SK-N-DZ (cell line): Measurements from ENCODE around the gene ITPKB.
"Not testable (repeated sequence)": the region's sequence is repeated elsewhere in the genome, so short reads cannot be mapped to it uniquely, and the experiment has no call there.

Source experiments
- DNase-seq: peaks from one replicate; pipeline ENCODE4 v3.0.0-alpha.2; 2015; ENCODE audit warnings: low spot score

ITPKB gene

DNA sequence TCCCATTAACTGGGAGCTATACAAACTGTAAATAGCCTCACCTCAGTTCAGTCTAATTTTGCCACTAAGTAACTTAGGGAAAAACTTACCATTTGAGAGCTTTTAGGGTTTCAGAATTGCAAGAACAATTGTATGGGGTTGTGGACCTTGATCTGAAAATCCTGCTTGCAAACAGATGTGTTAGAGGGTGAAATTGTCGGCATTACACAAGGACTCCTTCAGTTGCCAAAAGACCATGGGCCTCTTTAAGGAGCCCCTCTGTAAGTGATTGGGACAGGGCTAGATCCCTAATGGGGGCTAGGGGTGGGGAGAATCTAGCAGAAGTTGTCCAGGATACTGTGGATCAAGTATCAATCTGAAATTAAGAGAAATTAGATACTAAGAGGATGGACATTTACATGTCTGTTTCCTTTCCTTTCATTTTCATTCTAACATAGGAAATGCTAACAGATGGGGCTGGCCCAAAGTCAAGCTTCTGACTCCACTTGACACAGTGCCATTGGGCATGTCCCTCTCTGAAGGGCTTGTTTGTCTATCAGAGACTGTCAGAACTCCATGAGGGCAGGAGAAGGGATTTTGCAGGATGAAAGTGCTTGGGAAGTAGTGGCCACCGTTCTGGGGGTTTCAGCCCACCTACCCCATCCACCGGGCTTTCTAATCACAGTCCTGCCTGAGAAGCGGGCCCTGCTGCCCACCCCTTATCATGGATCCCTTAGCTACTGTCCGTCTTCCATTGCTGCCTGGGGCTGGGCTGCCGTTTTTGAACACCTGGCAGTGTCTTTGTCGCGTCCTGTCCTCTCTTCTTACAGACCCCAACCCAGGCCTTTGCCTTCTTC is 135.8 kb downstream of the ITPKB start:
- DNase-seq, result no peak

DNA sequence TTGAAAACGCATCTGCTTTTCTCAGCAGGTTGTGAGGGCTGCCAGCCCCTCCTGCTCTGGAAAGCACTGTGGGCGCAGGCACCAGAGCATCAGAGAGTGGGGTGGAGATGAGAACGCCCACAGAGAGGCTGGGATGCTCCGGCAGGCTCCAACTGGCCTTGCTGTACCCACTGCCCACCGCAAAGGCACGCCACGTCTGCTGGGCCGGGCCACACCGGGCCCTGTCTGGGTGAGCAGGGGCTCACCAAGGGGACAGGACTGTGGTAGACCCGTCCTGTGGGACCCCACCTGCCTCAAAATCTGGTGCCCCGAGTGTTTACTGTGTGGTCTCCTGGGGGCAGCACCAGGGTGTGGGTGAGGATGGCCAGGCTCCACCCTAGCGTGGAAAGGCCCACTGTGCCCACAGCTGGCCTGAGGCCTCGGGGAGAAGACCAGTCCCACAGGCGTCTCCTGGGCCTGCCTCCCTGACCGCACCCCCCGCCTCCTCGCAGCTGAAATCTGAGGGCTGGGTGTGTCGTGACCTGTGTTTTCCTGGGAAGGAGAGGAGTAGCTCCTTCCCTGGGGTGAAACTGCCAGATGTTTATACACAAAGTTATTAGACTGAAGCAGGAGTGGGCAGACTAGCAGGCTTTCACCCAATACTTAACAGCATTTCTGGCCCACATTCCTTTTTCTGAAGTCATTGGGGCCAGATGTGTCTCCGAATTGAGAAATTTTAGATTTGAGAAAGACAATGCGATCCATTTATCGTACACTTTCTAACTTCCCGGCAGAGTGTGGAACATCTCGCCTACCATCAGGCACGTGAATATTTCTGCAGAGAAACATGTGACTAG is 136.7 kb downstream of the ITPKB start:
- no peak for DNase-seq

DNA sequence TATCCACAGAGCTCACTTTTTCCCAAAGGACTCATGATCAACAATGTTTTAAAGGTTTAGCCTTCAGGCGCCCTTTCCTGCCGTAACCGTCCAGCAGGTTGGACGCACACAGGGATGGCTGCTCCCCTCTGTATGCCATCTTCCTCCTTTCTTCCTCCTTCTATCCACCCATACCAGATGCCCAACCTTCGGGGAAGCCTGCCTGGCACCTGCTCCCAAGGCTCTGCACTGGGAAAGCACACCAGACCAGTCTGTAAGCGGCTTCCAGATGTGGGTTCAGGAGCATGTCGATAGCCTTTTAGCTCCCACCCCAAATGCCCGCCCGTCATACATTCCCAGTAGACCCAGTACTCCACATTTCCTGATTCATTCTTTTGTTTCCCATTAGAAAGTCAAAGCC is 137.6 kb downstream of the ITPKB start:
- DNase-seq, result no peak

DNA sequence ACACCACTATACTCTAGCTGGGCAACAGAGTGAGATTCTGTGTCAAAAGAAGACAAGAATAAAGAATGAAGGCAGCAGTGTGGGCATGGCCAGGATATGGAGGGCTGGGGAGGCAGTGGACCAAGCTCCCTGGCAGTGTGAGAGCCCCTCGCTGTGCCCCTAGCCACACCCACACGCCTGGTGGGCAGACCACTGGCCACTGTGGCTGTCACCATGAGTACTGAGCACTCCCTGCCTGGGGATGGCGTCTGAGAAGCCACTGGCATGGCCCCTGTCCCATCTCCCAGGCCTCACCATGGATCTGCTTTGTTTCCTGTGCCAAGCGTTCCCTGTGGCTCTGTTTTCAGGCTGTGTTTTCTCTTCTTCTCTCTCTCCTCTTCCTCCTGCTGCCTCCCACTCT is 138.8 kb downstream of the ITPKB start:
- no peak for DNase-seq

DNA sequence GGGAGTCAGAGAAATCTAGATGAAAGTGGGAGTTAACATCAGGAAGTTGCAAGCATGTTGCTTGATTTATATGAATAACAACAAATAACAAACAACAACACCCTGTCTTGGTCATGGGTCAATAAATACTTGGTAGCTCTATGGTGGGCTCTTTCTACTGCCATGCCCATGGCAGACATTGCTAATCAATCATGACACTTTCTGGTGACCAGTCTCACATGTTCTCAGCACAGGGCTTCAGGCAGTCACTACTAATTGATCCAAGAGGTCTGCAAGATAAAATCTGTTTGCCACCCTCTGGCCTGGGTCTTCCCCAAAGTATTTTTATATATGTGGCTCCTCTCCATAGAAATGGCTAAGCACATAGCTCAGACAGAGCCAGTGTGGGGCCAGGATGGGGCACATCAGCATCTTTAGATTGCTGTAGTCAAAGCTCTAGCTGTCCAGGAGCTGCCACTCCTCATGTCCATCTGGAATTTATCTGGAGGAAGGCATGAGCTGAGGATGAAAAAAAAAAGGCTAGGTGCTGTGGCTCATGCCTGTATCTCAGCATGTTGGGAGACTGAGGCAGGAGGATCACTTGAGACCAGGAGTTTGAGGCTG is 139.3 kb downstream of the ITPKB start:
- no peak for DNase-seq

DNA sequence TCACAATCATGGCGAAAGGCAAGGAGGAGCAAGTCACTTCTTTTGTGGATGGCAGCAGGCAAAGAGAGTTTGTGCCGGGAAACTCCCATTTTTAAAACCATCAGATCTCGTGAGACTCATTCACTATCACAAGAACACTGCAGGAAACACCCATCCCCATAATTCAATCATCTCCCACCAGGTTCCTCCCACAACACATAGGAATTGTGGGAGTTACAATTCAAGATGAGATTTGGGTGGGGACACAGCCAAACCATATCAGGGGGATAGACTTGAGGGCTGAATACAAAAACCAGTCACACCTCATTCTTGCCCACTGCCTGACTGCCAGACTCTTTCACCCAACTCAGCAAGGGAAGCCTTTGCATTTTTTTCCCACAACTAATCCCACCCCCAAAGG is 140.1 kb downstream of the ITPKB start:
- DNase-seq, result not testable (repeated sequence)

DNA sequence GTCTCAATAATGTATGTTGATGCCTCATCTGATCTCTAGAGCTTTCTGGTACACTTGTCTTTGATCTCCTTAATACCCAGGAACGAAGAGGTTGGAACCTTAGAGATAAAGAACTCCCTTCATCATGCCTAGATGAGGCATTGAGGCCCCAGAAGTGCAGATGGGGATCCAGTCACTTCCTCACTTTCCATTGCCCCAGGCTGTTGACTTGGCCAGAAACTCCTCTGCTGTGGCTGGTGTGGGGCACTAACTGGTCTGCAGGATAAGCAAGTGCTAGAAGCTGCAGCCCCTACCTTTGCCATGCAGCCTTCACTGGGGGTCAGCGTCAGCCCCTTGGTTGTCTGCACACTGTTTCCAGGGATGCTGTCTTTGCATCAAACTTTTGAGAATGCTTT is 140.6 kb downstream of the ITPKB start:
- no peak for DNase-seq

DNA sequence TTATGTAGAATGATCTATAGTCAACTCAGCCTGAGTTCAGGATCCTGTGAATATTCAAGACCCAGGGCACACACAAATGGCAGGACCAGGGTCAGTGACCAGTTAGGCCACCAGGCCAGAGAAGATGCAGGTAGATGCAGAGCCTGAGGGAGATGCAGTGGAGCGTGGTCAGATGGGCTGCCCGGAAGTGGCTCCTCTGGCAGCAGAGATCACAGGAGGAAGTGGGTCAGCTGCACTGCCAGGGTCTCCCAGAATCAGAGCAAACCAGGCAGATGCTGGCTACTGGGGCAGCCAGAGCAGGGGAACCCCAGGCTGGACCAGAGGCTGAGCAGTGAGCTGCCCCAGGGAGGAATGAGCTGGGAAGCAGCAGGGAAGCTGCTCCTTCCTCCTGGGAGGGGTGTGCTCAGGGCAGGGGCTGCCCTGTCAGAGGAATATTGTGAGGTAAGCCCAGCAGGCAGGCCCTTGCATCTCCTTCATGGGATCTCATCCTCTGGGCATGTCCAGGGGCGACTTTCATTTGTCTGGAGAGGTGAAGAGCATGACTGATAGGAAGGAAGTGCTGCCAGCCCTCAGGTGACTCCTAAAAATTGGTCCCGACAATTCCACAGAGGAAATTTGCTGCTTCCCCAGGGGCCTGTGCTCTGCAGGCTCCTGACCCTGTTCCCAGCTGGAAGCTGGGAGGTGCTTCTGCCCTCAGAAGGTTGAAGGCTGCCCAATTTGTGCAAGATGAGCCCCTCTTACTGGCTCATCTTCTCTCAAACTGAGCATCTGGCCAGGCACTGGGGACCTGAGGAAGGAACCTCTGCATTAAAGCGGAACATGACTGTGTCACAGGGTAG is 141.2 kb downstream of the ITPKB start:
- DNase-seq, result no peak

DNA sequence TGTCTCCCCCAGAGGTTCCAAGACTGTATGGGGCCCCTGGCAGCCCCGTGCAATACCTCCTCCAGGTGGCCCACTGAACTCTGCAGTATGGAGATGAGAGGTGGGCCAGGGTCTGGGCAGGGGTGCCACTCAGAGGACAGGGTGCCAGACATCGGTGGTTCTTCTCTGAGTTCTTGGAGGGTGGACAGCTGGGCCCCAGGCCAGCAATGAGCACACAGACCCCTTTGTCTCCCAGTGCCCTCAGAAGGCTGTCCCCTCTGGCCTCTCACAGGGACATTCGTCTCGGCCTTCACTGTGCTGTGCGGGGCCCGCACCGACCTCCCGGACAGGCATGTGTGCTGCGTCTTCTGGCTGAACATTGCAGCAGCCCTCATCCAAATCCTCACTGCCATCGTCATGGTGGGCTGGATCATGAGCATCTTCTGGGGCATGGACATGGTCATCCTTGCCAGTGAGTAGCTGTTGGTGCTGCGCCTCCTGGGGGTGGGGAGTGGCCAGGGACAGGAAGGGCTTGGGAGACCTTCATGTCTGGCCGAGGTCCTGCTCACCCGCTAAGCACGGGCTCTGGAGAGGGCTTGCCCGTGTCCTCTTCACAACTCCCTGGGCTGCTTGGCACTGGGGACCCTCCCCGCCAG is 142.4 kb downstream of the ITPKB start:
- DNase-seq, result no peak

DNA sequence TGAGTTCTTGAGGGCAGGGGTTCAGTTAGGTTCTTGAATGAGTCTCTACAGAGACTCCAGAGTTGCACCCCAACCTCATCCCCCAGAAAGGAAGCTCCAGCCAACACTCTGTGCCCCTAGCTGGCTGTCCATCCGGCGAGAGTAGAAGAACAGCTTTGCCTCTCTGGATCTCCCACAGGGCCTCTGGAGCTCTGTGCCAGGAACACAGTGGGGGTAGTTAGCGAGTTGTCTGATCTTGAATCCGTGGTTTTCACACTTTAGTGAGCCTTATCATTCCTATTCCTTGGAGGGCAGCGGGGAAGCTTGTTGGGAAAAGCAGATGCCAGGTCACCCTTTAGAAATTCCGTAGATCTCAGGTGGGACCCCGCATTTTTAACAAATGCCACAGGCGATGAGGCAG is 145.5 kb downstream of the ITPKB start:
- DNase-seq, result no peak

DNA sequence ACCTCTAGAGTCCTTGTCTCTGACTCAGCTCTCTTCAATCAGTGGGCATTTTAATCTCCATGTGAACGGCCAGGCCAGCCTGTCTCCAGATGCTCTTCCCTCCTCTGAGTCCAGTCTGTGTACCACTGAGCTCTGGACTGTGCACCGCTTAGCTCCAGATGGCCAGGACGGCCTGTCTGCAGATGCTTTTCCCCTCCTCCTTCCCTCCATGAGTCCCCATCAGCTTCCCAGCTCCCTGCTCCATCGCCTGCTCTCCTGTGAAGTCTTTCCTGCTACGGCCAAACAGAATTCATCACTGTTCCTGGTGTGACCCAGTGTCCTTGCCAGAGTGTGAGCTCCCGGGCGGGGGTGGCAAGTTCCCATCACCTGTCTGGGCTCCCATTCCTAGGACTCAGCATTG is 148.5 kb downstream of the ITPKB start:
- no peak for DNase-seq

DNA sequence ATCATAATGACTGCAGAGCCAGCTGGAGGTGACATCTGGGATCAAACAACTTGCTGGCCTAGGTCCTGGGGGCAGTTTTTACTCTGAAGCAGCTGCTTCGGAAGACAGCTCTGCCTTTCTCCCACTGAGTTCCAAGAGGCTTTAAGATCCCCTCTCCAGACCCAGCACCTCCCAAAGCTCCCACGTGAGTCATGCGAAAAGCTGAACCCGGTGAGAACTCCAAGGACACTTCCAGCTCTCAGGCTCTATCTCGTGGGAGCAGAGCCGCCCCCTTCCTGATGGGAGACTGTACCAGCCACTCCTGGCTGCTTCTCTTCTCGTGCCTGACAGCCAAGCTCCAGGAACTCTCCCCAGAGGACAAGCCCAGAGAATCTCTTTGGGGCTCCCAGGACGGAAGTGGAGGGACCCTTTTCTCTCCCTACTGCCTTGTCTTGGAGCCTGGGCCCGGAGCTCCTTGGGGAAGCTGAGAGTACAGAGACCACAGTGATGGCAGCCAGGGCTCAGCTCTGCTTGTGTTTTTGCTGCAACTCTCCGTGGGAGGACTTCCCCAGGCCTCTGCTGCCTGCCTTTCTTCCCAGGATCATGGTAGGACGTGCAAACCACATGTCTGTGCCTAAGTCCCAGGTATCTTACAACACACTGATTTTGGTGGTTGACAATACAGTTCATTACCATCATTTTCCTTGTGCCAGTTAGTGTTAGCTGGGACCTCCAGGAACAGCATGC is 149.9 kb downstream of the ITPKB start:
- no peak for DNase-seq

DNA sequence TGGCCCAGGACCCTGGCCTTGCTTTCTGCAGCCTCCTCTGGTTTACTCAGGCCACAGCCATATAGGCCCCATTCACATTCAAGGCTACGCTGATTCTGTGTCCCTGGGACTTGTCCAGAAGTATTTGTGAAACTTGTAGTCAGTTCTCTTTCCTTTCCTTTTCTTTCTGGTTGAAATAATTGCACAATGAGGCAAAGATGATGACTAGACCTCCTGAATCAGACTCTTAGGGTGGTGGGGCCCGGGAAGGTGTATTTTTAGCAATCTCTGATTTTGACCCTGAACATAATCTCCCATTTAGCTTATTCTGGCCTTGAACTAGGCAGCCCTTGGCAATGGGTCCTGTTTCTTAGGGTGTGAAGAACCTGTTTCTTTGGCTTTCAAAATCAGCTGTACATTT is 150.6 kb downstream of the ITPKB start:
- no peak for DNase-seq

DNA sequence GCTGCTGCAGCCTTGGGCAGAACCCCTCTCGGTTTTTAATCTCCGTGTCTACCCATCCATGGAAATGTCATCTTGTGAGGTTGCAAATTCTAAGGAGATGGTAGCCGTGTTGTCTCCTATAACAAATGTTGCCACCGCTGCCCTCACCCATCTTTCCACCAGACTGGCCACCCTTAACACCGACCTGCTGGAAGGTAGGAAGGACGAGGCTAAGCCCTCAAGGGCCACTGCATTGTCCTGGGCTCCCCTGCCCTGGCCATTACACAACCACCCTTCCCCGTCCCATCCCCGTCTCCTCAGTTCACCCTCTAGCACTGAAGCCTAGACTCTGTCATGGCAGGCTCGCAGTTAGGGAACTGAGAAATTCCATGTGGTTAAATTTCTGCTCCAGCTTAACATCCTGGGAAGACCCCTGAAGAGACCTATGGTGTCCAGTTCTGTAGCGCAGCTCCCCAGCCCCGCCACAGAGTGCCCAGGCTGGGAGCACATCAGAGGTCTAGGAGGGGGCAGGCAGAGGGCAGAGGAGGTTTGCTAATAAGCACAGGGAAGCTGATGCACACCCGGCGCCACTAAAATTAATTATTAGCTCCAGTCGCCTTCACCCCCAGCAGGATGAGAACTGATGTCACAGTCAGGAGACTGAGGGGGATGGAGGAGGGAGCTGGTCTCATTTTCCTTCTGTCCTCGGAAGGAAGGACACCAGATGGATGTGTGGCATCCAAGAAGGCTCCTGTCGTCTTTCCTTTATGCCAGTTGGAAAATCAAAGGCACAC is 152.2 kb downstream of the ITPKB start:
- no peak for DNase-seq

DNA sequence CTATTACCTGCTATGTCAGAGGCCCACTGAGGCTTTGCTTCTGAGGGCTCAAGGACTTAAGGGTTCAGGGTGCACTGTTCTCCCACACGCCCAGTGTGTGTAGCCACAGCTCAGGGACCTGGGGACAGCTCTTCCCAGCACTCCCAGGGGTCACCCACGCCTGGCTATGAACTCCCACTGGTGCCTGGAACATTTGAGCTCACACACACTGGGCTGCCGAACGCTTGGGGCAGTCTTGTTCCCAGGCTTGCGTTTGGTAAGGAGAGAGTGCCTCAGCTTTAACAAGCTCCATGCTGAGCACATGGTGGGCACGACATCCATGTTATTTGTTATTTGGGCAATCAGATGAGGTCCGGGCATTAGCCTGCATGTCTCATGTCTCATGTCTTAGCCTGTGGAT is 153.0 kb downstream of the ITPKB start:
- DNase-seq, result no peak

DNA sequence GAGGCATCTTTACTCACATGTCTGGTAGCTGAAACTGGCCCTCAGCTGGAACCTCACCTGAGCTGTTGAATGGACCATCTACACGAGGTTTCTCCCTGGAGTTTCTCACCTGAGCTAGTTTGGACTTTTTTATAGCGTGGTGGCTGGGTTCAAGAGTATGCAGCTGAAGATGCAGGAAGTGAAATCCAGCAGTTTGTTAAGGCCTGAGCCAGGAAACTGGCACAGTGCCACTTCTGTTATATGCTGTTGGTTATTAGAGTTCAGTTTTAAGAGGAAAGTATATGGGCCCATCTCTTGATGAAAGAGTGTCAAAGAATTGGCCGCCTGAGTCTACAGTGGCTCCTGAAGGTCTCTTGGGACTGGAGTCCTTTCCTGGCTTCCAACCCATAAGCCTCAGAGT is 154.9 kb downstream of the ITPKB start:
- no peak for DNase-seq

DNA sequence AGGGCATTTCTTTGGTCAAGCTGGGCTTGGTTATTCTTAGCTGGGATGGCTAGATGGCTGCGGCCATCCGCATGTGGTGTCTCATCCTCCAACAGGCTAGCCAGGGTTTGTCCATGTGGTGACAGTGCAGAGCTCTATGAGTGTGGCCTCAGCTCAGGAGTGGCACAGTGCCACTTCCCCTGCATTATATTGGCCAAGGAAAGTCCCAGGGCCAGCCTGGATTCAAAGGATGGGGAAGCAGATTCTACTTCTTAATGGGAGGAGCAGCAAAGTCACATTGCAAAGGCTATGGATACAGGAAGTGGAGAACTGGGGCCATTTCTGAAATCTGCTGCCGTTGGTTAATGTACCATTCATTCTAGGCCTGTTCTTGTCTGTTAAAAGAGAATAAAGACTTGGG is 156.1 kb downstream of the ITPKB start:
- DNase-seq, result no peak
